Endodermal cell (in vitro differentiated cells): ENCODE data around the gene CD44. TPM values are rescaled to one million over a fixed set of nuclear protein-coding genes. Genes with fewer than 3 reads are reported as not detected.

ENCODE experiments used
- DNase-seq: peaks from one replicate; pipeline ENCODE4 v3.0.0-alpha.2; 2017
- H3K27ac ChIP-seq: 2 replicates; pipeline ENCODE4 v1.5.1; 2013; ENCODE audit warnings: mild to moderate bottlenecking, low read depth, low read length, moderate library complexity
- H3K27me3 ChIP-seq: 2 replicates; pipeline ENCODE4 v1.6.1; 2013; ENCODE audit warnings: mild to moderate bottlenecking, low read length, moderate library complexity; ENCODE audit not compliant: insufficient read depth, control insufficient read depth, poor library complexity, severe bottlenecking
- H3K36me3 ChIP-seq: 2 replicates; pipeline ENCODE4 v1.7.0; 2013; ENCODE audit warnings: mild to moderate bottlenecking, low read length, moderate library complexity; ENCODE audit not compliant: control insufficient read depth, insufficient read depth
- H3K4me1 ChIP-seq: one replicate; pipeline ENCODE4 v1.7.0; 2013; ENCODE audit warnings: low read length; ENCODE audit not compliant: control insufficient read depth, insufficient read depth
- H3K4me3 ChIP-seq: 2 replicates; pipeline ENCODE4 v1.5.1; 2013; ENCODE audit warnings: mild to moderate bottlenecking, low read length, moderate library complexity
- H3K9ac ChIP-seq: 2 replicates; pipeline ENCODE4 v1.6.1; 2013; ENCODE audit warnings: mild to moderate bottlenecking, low read length, moderate library complexity; ENCODE audit not compliant: poor library complexity, severe bottlenecking; ENCODE audit errors: extremely low read depth
- H3K9me3 ChIP-seq: 2 replicates; pipeline ENCODE4 v1.6.1; 2013; ENCODE audit warnings: mild to moderate bottlenecking, low read length, moderate library complexity; ENCODE audit not compliant: control insufficient read depth
- H3K27ac Mint-ChIP-seq: 2 replicates; pipeline ENCODE4 v1.8.0; 2020; ENCODE audit warnings: mixed read lengths
- H3K27me3 Mint-ChIP-seq: 2 replicates; pipeline ENCODE4 v1.8.0; 2021; ENCODE audit warnings: mild to moderate bottlenecking, mixed read lengths; ENCODE audit not compliant: insufficient read depth
- H3K36me3 Mint-ChIP-seq: 2 replicates; pipeline ENCODE4 v1.8.0; 2020; ENCODE audit warnings: low read depth, mixed read lengths
- H3K4me1 Mint-ChIP-seq: 2 replicates; pipeline ENCODE4 v1.8.0; 2020; ENCODE audit warnings: mixed read lengths
- H3K4me3 Mint-ChIP-seq: 2 replicates; pipeline ENCODE4 v1.8.0; 2020; ENCODE audit warnings: mild to moderate bottlenecking, moderate library complexity, mixed read lengths
- H3K9me3 Mint-ChIP-seq: 2 replicates; pipeline ENCODE4 v1.8.0; 2020; ENCODE audit warnings: mild to moderate bottlenecking, mixed read lengths
- WGBS, 2 experiments: methylation state at CpG; one replicate each; pipeline versions ENCODE4 v1.1.5 to v1.1.7; 2013; ENCODE audit warnings: missing lambda C conversion rate in 2 of 2, mixed read lengths in 1 of 2; ENCODE audit not compliant: insufficient coverage in 1 of 2, insufficient read length in 1 of 2; 5-methylcytosine and 5-hydroxymethylcytosine counted together
- total RNA-seq, 2 donors: library from RNA; stranded (reverse); fragmentation: NEBNext Ultra II Directional in 1 of 2; extraction: Animal tissue kit (Norgen Biotek cat#: 25700) in 1 of 2; gene quantifications; 2 replicates in 1 of 2; 3 replicates in 1 of 2; pipeline ENCODE4 v1.2.1, GENCODE V29; 2021
- TF ChIP-seq, protein P1 (sequence below): fragments of 200-600 bp; sonication (generic); conservative IDR thresholded peaks from 2 replicates; pipeline ENCODE4 v1.5.0; 2021; ENCODE audit warnings: antibody characterized with exemption, mild to moderate bottlenecking

The CD44 gene
- total RNA-seq, 2 donors from 2014 or later: 1.2 to 4.6 TPM

DNA sequence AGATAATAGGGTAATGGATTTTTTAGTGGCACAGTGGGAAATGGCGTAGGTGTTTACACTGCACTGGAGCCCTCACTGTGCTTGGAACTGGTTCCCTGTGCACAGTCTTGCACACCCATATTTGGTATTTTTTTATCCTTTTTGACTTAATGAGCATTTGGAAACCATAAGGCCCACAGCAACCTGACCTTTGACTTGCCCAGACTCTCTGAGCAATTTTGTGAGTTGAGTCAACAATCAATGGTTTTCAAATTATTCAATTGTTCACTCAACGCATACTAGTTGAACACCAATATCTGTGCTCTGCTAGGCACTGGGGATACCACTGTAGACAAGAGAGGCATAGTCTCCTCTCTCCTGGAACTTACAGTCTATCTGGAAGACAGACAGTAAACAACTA is 14.3 kb downstream of the CD44 start:
- H3K36me3 Mint-ChIP-seq: no peaks in the 10 kb centered on the region
- Histone ChIP-seq H3K4me3 (no peak overlapping the region), H3K4me1 (peaks cover 15% of the 10 kb centered on the region), H3K9me3 (peaks cover 3% of the 10 kb centered on the region), H3K27me3 (peaks cover 44% of the 10 kb centered on the region), H3K9ac (no peak overlapping the region), H3K27ac (no peak overlapping the region), H3K36me3 (no peaks in the 10 kb centered on the region)
- no peak overlapping the region for H3K27ac Mint-ChIP-seq
- peaks cover 86% of the 10 kb centered on the region for H3K27me3 Mint-ChIP-seq
- WGBS, 2 experiments: 91 to 100% methylated on average over 2 of the region's 2 CpGs
- TF ChIP-seq, protein P1, sequence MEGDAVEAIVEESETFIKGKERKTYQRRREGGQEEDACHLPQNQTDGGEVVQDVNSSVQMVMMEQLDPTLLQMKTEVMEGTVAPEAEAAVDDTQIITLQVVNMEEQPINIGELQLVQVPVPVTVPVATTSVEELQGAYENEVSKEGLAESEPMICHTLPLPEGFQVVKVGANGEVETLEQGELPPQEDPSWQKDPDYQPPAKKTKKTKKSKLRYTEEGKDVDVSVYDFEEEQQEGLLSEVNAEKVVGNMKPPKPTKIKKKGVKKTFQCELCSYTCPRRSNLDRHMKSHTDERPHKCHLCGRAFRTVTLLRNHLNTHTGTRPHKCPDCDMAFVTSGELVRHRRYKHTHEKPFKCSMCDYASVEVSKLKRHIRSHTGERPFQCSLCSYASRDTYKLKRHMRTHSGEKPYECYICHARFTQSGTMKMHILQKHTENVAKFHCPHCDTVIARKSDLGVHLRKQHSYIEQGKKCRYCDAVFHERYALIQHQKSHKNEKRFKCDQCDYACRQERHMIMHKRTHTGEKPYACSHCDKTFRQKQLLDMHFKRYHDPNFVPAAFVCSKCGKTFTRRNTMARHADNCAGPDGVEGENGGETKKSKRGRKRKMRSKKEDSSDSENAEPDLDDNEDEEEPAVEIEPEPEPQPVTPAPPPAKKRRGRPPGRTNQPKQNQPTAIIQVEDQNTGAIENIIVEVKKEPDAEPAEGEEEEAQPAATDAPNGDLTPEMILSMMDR: no peak
- H3K4me1 Mint-ChIP-seq: peaks cover 31% of the 10 kb centered on the region
- H3K9me3 Mint-ChIP-seq: no peaks in the 10 kb centered on the region
- DNase-seq: no peak
- H3K4me3 Mint-ChIP-seq: no peak overlapping the region

DNA sequence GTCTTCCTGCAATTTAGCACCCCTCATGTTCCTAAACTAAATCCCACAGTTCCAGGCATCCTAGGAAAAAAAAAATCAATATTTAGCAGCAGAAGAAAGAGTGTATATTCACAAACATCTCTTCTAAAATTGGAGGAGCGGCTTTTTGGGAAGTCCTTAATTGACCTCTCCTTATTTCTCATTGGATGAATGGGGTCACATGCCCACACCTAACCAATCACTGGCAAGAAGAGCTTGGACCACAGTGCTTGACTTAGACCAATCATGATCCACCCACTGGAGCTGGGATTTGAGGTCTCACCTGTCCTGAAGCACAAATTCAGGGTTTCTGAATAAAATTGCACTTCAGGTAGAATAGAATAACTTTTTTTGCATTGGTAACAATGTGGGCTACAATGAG is 16.0 kb downstream of the CD44 start:
- DNase-seq: no peak
- TF ChIP-seq, protein P1: no peak
- Histone ChIP-seq H3K9me3 (peaks cover 3% of the 10 kb centered on the region), H3K4me1 (peaks cover 30% of the 10 kb centered on the region), H3K9ac (no peak overlapping the region), H3K27me3 (peaks cover 27% of the 10 kb centered on the region), H3K36me3 (no peaks in the 10 kb centered on the region), H3K27ac (no peak overlapping the region), H3K4me3 (no peak overlapping the region)
- WGBS, 2 experiments: 100% methylated on average over 1 of the region's 1 CpG
- Mint-ChIP-seq H3K27ac (no peak overlapping the region), H3K4me3 (no peak overlapping the region), H3K9me3 (no peaks in the 10 kb centered on the region), H3K36me3 (no peaks in the 10 kb centered on the region), H3K27me3 (peaks cover 69% of the 10 kb centered on the region), H3K4me1 (peaks cover 46% of the 10 kb centered on the region)

DNA sequence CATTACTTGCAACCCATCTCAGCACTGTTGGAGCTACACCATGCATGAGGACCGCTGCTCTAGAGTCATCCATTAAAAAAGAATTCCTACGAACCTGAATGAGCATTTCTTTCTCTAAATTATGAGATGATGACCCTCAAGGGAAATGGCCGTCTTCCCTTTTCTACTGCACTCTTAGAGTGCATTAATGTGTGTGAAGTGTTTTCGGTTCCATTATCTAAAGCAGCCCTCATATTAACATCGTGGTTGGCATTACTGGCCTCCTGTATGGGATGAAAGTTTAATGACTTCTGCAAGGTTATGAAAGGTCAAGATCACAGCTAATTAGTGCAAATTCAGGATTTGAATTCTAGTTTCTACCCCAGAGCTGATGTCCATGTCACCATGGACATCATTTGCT is 16.7 kb downstream of the CD44 start:
- Mint-ChIP-seq H3K27me3 (peaks cover 62% of the 10 kb centered on the region), H3K36me3 (no peaks in the 10 kb centered on the region)
- no peaks in the 10 kb centered on the region for H3K36me3 ChIP-seq

More for the DNA sequence above, 16.7 kb downstream of the CD44 start:
- H3K4me1 Mint-ChIP-seq: peaks cover 53% of the 10 kb centered on the region
- TF ChIP-seq, protein P1: no peak
- H3K27ac ChIP-seq: no peak overlapping the region
- H3K9ac ChIP-seq: no peak overlapping the region
- no peak overlapping the region for H3K4me3 Mint-ChIP-seq
- DNase-seq: no peak
- H3K27me3 ChIP-seq: peaks cover 24% of the 10 kb centered on the region
- H3K9me3 Mint-ChIP-seq: no peaks in the 10 kb centered on the region
- no peak overlapping the region for H3K4me3 ChIP-seq
- WGBS, 2 experiments: 92 to 96% methylated on average over 5 of the region's 5 CpGs
- no peak overlapping the region for H3K27ac Mint-ChIP-seq
- peaks cover 30% of the 10 kb centered on the region for H3K4me1 ChIP-seq
- peaks cover 2% of the 10 kb centered on the region for H3K9me3 ChIP-seq
